ENCODE results near the gene IL17RC. TPM values are rescaled to one million over a fixed set of nuclear protein-coding genes. Genes with fewer than 3 reads are reported as not detected.

IL17RC gene
- total RNA-seq, 2 experiments from 2014 or later = 0.23 to 0.73 TPM

DNA sequence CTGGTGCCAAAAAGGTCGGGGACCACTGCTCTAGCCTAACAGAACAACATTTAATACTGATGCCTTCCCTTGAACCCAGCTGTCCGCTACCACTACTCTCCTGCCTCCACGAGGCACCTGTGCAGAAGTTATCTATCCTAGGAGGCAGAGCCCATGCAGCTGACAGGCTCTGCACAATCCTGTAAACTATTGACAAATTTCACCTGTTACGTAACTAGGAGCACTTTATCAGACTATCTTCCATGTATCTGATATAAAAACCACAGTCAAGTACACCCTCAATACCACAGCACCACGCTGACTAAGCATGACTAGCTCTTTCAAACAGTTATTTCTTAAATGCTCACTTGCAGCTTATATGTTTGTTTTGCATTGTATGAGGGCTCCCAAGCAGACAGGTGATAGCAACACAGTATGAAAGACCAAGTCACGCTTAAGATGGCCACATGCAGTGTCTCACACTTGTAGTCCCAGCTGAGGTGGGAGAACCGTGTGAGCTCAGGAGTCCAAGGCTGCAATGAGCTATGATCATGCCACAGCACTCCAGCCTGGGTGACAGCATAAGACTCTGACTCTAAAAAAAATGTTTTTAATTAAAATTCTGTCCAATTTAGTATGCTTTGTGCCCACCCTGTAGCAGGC is 4.5 kb upstream of the IL17RC start:
- no TSS peak for BruUV-seq (replicated peaks)
- Histone ChIP-seq H3K4me1 (ENCODE audit: insufficient read depth, low read length, poor library complexity, severe bottlenecking) (no peaks in the 10 kb centered on the region), H3K9me2 (ENCODE audit: insufficient read depth, low read length) (no peaks in the 10 kb centered on the region), H3K9me3 (ENCODE audit: low read length) (no peaks in the 10 kb centered on the region), H4K20me1 (ENCODE audit: insufficient read depth, low read length) (no peaks in the 10 kb centered on the region), H3K36me3 (ENCODE audit: insufficient read depth, low read length) (no peaks in the 10 kb centered on the region), H2AFZ (ENCODE audit: low read length) (no peak overlapping the region), H3K4me3 (ENCODE audit: low read depth, low read length, poor library complexity, severe bottlenecking) (no peak overlapping the region), H3K4me2 (ENCODE audit: low read length) (no peak overlapping the region), H3K27ac (ENCODE audit: low read depth, low read length, poor library complexity, severe bottlenecking) (no peak overlapping the region), H3K79me2 (ENCODE audit: insufficient read depth, low read depth, low read length) (no peaks in the 10 kb centered on the region)
- CTCF ChIA-PET (ENCODE audit: unreplicated experiment) = no interaction called here
- no peak for DNase-seq (ENCODE audit: low spot score)
- no peak for TF ChIP-seq EZH2phosphoT487 (IDR thresholded peaks at IDR 0.05; ENCODE audit: borderline replicate concordance, low read depth, low read length)
- TF ChIP-seq CTCF (conservative IDR thresholded peaks at IDR 0.05; ENCODE audit: low read length) = no peak
- intact Hi-C loops (cut with micrococcal nuclease; ENCODE audit: unreplicated experiment) = no loop called here
- POLR2A ChIA-PET = interaction anchor here (1.2 to 1.6 kb wide), 2 partner anchors 19 kb away, joined by 5 to 6 read pairs; no protein-coding TSS in a partner anchor

DNA sequence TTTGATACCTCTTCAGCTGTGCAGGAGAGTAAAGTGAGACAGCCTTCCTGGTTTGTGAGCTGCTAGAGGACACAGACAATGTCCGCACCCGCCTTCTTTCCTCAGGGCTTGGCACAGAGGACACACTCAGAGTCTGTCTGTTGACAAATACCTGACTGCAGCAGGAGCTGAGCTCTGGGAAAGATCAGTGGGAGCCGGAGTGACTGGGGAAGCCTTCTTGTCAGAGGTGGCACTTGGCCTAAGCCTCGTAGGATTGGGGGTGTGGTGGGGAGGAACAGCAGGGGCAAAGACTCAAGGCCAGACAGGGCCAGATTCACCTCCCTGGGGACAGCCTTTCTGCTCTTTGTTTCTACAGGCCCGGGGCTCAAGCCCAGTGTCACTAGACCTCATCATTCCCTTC is 3.3 kb upstream of the IL17RC start:
- Histone ChIP-seq H3K36me3 (ENCODE audit: insufficient read depth, low read length) (no peaks in the 10 kb centered on the region), H3K4me2 (ENCODE audit: low read length) (no peak overlapping the region), H3K4me1 (ENCODE audit: insufficient read depth, low read length, poor library complexity, severe bottlenecking) (no peaks in the 10 kb centered on the region), H2AFZ (ENCODE audit: low read length) (no peak overlapping the region), H3K79me2 (ENCODE audit: insufficient read depth, low read depth, low read length) (no peaks in the 10 kb centered on the region), H3K9me3 (ENCODE audit: low read length) (no peaks in the 10 kb centered on the region), H3K27ac (ENCODE audit: low read depth, low read length, poor library complexity, severe bottlenecking) (no peak overlapping the region), H3K4me3 (ENCODE audit: low read depth, low read length, poor library complexity, severe bottlenecking) (no peak overlapping the region), H4K20me1 (ENCODE audit: insufficient read depth, low read length) (no peaks in the 10 kb centered on the region), H3K9me2 (ENCODE audit: insufficient read depth, low read length) (no peaks in the 10 kb centered on the region)
- no TSS peak for BruUV-seq (replicated peaks)
- DNase-seq (ENCODE audit: low spot score) = no peak
- TF ChIP-seq EZH2phosphoT487 (IDR thresholded peaks at IDR 0.05; ENCODE audit: borderline replicate concordance, low read depth, low read length) = no peak
- no peak for TF ChIP-seq CTCF (conservative IDR thresholded peaks at IDR 0.05; ENCODE audit: low read length)
- POLR2A ChIA-PET = interaction anchor here (1.6 kb wide), 1 partner anchor 18 kb away, joined by 6 read pairs; no protein-coding TSS in a partner anchor
- CTCF ChIA-PET (ENCODE audit: unreplicated experiment) = no interaction called here
- intact Hi-C loops (cut with micrococcal nuclease; ENCODE audit: unreplicated experiment) = no loop called here

DNA sequence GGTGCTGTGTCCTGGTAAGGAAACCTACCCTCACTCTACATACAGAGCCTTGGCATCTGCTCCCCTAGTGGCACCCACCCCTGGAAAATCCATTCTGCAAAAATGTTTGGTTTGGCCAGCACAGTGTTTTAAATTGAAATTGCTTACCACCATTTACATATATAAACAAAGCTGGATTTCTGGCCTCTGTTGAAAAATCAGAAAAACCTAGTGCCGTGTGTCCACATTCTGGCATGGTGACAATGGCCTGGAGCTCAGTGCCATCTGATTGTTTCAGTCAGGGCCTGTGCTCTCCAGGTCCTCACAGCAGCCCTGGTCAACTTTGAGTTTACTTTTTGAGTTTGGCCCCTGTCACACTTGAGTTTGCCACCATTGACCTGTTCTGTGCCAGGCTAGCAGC is 2.9 kb upstream of the IL17RC start:
- Histone ChIP-seq H3K79me2 (ENCODE audit: insufficient read depth, low read depth, low read length) (no peaks in the 10 kb centered on the region), H3K4me2 (ENCODE audit: low read length) (no peak overlapping the region), H3K4me3 (ENCODE audit: low read depth, low read length, poor library complexity, severe bottlenecking) (no peak overlapping the region), H3K27ac (ENCODE audit: low read depth, low read length, poor library complexity, severe bottlenecking) (no peak overlapping the region), H2AFZ (ENCODE audit: low read length) (no peak overlapping the region), H4K20me1 (ENCODE audit: insufficient read depth, low read length) (no peaks in the 10 kb centered on the region), H3K9me3 (ENCODE audit: low read length) (no peaks in the 10 kb centered on the region), H3K9me2 (ENCODE audit: insufficient read depth, low read length) (no peaks in the 10 kb centered on the region), H3K36me3 (ENCODE audit: insufficient read depth, low read length) (no peaks in the 10 kb centered on the region), H3K4me1 (ENCODE audit: insufficient read depth, low read length, poor library complexity, severe bottlenecking) (no peaks in the 10 kb centered on the region)
- intact Hi-C loops (cut with micrococcal nuclease; ENCODE audit: unreplicated experiment) = no loop called here
- TF ChIP-seq CTCF (conservative IDR thresholded peaks at IDR 0.05; ENCODE audit: low read length) (no peak), EZH2phosphoT487 (IDR thresholded peaks at IDR 0.05; ENCODE audit: borderline replicate concordance, low read depth, low read length) (no peak)
- ChIA-PET POLR2A (interaction anchor here (0.6 kb wide), 1 partner anchor 80 kb away, joined by 5 read pairs; no protein-coding TSS in a partner anchor), CTCF (ENCODE audit: unreplicated experiment) (no interaction called here)
- no TSS peak for BruUV-seq (replicated peaks)
- no peak for DNase-seq (ENCODE audit: low spot score)

All from OCI-LY7 (cell line).